Dermis microvascular lymphatic vessel endothelial cell (primary cell): Measurements from ENCODE around the gene PGA3. TPM values are rescaled to one million over a fixed set of nuclear protein-coding genes. Genes with fewer than 3 reads are reported as not detected.
"Not testable (repeated sequence)": the region's sequence is repeated elsewhere in the genome, so short reads cannot be mapped to it uniquely, and the experiment has no call there.

Experiments
- DNase-seq, 2 donors: peaks; one replicate each; pipeline versions ENCODE4 v3.0.0 to v3.0.0-alpha.2; 2010; ENCODE audit warnings: low read depth in 2 of 2
- total RNA-seq: library from RNA; depleted of rRNA; stranded (reverse); fragments of >200 nt; gene quantifications from 2 replicates; pipeline ENCODE4 v1.2.1, GENCODE V29; 2014

Gene PGA3
- total RNA-seq, 1 donor from 2014 or later, result not detected

DNA sequence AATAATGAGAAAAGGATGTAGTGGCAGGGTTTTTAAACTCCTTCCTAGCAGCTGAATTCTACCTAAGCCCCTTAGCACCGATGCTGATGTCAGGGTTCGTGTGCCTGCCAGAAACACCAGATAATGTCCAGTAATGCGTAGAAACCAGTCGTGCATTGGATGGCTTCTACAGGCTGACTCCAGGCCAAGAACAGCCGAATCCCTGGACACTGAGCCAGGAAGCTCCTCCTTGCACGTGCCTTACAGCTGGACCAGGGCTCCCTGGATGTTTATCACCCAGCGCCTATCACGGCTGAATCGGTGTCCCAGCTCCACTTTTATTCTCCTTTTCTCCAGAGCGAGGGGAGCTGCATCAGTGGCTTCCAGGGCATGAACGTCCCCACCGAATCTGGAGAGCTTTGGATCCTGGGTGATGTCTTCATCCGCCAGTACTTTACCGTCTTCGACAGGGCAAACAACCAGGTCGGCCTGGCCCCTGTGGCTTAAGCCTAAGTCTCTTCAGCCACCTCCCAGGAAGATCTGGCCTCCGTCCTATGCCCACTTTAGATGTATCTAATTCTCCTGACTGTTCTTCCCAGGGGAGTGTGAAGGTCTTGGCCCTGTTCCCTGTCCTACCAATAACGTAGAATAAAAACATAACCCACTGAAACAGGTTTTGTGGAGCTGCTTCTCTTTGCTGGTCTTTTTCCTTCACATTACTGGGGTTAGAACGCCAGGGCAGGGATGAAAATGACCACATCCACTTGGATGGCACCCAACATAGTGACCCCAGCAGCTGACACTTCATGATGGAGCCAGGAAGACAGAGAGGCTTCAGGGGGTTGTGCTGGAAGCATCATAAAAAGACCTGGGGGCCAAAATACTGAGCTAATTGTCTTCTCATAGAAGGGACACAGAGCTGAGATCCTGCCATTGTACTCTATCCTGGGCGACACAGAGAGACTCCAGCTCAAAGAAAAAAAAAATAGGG lies 47.8 kb downstream of the PGA3 start:
- DNase-seq, result not testable (repeated sequence)

DNA sequence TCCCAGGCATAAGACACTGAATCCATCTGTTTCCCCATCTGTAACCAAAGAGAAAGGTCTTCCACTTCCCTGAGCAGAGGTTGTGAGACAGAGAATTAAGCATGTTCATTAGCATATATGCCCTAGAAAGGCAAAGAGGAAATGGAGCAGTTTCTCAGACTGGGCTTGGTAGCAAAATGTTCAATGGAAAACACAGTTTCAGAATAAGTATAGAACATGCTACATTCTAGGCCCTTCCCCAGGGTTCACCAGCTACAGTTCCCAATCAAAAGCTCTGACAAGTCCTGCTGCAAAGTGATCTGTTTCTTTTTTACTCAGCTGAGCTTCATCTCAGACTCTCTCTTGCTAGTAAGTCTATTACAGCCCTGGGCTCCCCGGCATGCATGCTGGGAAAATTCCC lies 49.0 kb downstream of the PGA3 start:
- DNase-seq, result not testable (repeated sequence)

DNA sequence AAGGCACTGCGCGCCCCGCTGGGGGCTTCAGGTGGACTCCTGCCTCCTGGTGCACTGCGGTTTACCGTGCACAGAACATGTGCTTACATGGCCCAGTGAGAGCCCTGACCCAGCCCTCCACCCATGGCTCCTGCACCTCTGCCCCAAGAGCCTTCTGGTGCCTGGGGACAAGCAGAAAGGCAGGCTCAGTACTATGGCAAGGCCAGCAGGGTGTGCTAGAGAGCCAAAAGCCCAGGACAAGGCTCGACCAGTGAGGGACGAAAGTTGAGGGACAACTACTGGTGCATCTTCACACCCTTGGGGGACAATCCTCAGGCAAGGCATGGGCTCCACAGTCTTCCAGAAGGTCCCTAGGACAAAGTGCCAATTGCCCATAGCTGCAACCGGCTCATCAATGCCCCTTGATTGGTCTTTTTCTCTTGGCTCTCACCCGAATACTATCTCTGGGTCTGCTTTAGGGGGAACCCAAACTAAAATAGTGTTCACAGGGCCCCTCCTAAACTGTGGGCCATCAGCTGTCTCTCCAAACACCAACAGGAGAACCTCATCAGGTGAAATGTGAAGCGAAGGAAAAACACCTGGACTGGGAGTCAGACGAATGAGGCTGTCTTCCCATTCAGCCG lies 51.2 kb downstream of the PGA3 start:
- DNase-seq, result peak; percentile 45 to 66

DNA sequence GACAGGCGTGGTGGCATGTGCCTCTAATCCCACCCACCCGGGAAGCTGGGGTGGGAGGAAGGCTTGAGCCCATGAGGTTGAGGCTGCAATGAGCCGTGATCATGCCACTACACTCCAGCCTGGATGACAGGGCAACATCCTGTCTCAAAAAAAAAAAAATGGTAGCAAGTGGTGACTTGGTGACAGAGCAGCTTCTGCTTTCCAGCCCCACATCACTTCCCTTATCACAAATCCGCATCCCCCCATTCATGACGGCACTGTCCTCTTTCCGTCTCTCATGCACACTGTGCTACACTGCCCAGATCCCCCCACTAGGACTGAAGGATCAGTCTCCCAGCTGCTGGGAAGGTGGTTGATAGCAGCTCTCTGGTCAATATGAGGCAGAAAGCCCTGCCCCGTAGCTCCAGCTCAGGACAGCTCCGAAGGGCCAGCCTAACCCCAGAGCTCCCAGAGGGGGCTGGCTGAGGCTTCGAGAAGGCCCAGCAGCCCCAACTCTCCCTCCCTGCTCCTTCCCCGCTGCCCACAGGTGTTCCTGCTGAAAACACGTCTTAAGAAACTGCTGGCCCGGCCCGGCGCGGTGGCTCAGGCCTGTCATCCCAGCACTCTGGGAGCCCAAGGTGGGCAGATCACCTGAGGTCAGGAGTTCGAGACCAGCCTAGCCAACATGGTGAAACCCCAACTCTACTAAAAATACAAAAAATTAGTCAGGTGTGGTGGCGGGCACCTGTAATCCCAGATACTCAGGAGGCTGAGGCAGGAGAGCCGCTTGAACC lies 53.6 kb downstream of the PGA3 start:
- DNase-seq, result no peak

DNA sequence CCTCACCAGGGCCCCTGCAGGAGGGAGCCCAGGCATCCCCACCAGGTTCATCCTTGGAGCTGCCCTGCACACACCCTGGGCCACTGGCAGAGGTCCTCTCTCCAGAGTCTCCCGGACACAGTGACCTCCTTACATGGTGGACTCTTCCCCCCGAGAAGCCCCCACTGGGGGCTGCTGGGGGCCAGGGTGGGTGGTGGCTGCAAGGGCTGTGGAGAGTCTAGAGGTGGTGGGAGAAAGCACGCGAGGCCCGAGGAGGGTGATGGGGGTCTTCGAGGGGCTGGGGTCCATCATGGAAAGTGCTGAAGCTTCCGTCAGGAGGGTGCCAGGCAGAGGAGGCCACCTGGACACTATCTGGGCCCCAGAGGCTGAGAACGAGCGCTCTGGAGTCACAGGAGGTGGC lies 55.2 kb downstream of the PGA3 start:
- no peak for DNase-seq

DNA sequence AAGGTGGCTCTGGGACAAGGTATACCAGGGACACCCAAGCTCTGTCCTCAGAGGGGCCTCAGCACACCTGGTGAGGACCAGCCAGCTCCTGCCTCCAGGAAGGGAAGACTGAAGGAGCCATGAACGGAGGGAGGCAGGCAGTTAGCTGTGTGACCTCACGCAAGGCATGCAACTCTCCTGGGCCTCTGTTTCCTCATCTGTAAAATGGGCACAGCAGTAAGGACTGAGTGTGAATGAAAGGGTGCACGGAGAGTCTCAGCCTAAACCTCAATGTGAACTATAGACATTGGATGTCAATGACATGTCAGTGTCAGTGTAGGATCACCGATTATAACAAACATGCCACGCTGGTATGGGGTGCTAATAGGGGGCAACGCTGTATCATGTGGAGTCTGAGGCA lies 56.0 kb downstream of the PGA3 start:
- DNase-seq, result no peak

Other genes with a start within 250 kb of the PGA3 start
- gene CD6, start 231.8 kb upstream of the PGA3 start, total RNA-seq, result 0.13 TPM in 1 of 2 replicates, not detected in the other
- gene CD5, start 101.0 kb upstream of the PGA3 start, total RNA-seq, result not detected in 2 replicates
- gene VPS37C, start 42.1 kb upstream of the PGA3 start, total RNA-seq, result 5.1 and 7.5 TPM in 2 replicates
- gene PGA4, start 18.8 kb downstream of the PGA3 start, total RNA-seq, result not detected in 2 replicates
- gene PGA5, start 37.7 kb downstream of the PGA3 start, total RNA-seq, result not detected in 2 replicates
- gene VWCE, start 91.8 kb downstream of the PGA3 start, total RNA-seq, result 2.3 and 3.3 TPM in 2 replicates
- gene DDB1, start 129.6 kb downstream of the PGA3 start, total RNA-seq, result 310 and 356 TPM in 2 replicates
- 13.2 and 18.0 TPM in 2 replicates for gene TKFC, start 129.7 kb downstream of the PGA3 start, total RNA-seq
- gene CYB561A3, start 158.4 kb downstream of the PGA3 start, total RNA-seq, result 32.5 and 55.4 TPM in 2 replicates
- gene TMEM138, start 158.9 kb downstream of the PGA3 start, total RNA-seq, result 10.4 and 14.9 TPM in 2 replicates
- 6.2 and 12.4 TPM in 2 replicates for gene TMEM216, start 189.1 kb downstream of the PGA3 start, total RNA-seq
- 9.9 and 15.7 TPM in 2 replicates for gene CPSF7, start 226.5 kb downstream of the PGA3 start, total RNA-seq
- gene SDHAF2, start 226.6 kb downstream of the PGA3 start, total RNA-seq, result 39.1 and 50.7 TPM in 2 replicates